Thyroid gland (tissue), 4 donors: ENCODE data around the gene ARMC9. TPM values are rescaled to one million over a fixed set of nuclear protein-coding genes. Genes with fewer than 3 reads are reported as not detected.
A peak's percentile ranks its signal among the peaks of the same experiment; 100 is the strongest.

Experiments
- DNase-seq, 2 donors: peaks; one replicate each; pipeline ENCODE4 v3.0.0-alpha.2; 2019
- H3K27ac ChIP-seq, 3 donors: fragments of 200-600 bp; sonication (generic); 1 replicate in 2 of 3; 2 replicates in 1 of 3; pipeline ENCODE4 v1.5.1; 2016 to 2019; ENCODE audit warnings: mild to moderate bottlenecking in 1 of 3, moderate library complexity in 1 of 3
- H3K27me3 ChIP-seq: fragments of 200-600 bp; sonication (generic); one replicate; pipeline ENCODE4 v1.5.1; 2019
- H3K36me3 ChIP-seq, 2 donors: fragments of 200-600 bp; sonication (generic); one replicate each; pipeline ENCODE4 v1.5.1; 2016 to 2019
- H3K4me1 ChIP-seq, 2 donors: fragments of 200-600 bp; sonication (generic); one replicate each; pipeline ENCODE4 v1.5.1; 2017 to 2019
- H3K4me3 ChIP-seq, 3 donors: fragments of 200-600 bp; sonication (generic); replicated peaks in 1 of 3; 1 replicate in 2 of 3; 2 replicates in 1 of 3; pipeline ENCODE4 v1.5.1; 2016; ENCODE audit warnings: mild to moderate bottlenecking in 1 of 3
- H3K9me3 ChIP-seq: fragments of 200-600 bp; sonication (generic); one replicate; pipeline ENCODE4 v1.5.1; 2017
- CTCF ChIP-seq, 6 experiments: fragments of 200-600 bp in 3 of 6; fragments of 450-650 bp in 3 of 6; sonication (generic) in 3 of 6; IDR thresholded peaks; one replicate each; pipeline ENCODE4 v1.5.1; 2016 to 2019; ENCODE audit warnings: antibody characterized with exemption in 6 of 6, mild to moderate bottlenecking in 2 of 6, inconsistent platforms in 1 of 6, moderate library complexity in 1 of 6
- POLR2A ChIP-seq, 2 donors: fragments of 450-650 bp; IDR thresholded peaks; one replicate each; pipeline ENCODE4 v1.6.1; 2017; ENCODE audit warnings: antibody characterized with exemption in 2 of 2, mild to moderate bottlenecking in 2 of 2, moderate library complexity in 1 of 2
- WGBS, 2 donors: methylation state at CpG; one replicate each; pipeline ENCODE4 v1.1.5; 2017; 5-methylcytosine and 5-hydroxymethylcytosine counted together
- intact Hi-C: fragments of 100-400 bp; cut with DNase I; formaldehyde crosslinking; loops from one replicate; pipeline ENCODE4 v1.15.1; 2023
- total RNA-seq, 4 donors: library from RNA; depleted of rRNA; stranded (reverse); fragments of >200 nt; gene quantifications; one replicate each; pipeline ENCODE4 v1.2.3, GENCODE V29; 2016

ARMC9 gene
- total RNA-seq, 4 donors from 2014 or later: 20.3 to 30.7 (median 28.0) TPM

GRCh38 chr2:231415029-231415428 is 216.6 kb downstream of the ARMC9 start:
- Histone ChIP-seq H3K4me1 (peaks cover 5 to 9% of the 10 kb centered on the region in 2 donors), H3K36me3 (no peaks in the 10 kb centered on the region), H3K27me3 (no peaks in the 10 kb centered on the region), H3K4me3 (no peak overlapping the region), H3K27ac (no peak overlapping the region), H3K9me3 (no peaks in the 10 kb centered on the region)
- TF ChIP-seq POLR2A (IDR thresholded peaks at IDR 0.05): no peak
- no peak for TF ChIP-seq CTCF (IDR thresholded peaks at IDR 0.05)
- DNase-seq: no peak
- intact Hi-C loops: no loop called here

- no peaks in the 10 kb centered on the region for H3K9me3 ChIP-seq
- 36 to 82% methylated on average over 9 to 26 of the region's 26 CpGs for WGBS, 2 donors
- H3K27me3 ChIP-seq: no peaks in the 10 kb centered on the region
- DNase-seq: peak in 1 of 2 donors; percentile 18
- intact Hi-C loops: no loop called here
- TF ChIP-seq CTCF (IDR thresholded peaks at IDR 0.05): no peak
- no peak for TF ChIP-seq POLR2A (IDR thresholded peaks at IDR 0.05)
- H3K4me3 ChIP-seq: no peak overlapping the region
- H3K4me1 ChIP-seq: no peaks in the 10 kb centered on the region
- no peaks in the 10 kb centered on the region for H3K36me3 ChIP-seq
- no peak overlapping the region for H3K27ac ChIP-seq
Measured at GRCh38 chr2:231418820-231419640, 220.6 kb downstream of the ARMC9 start.

- intact Hi-C loops: no loop called here
Measured at GRCh38 chr2:231421051-231421580, 222.7 kb downstream of the ARMC9 start.

GRCh38 chr2:231422056-231422455 is 223.6 kb downstream of the ARMC9 start:
- intact Hi-C loops: no loop called here
- H3K4me1 ChIP-seq: no peaks in the 10 kb centered on the region
- TF ChIP-seq POLR2A (IDR thresholded peaks at IDR 0.05) (no peak), CTCF (IDR thresholded peaks at IDR 0.05) (no peak)
- H3K27ac ChIP-seq: no peak overlapping the region
- no peak for DNase-seq
- H3K36me3 ChIP-seq: no peaks in the 10 kb centered on the region
- no peaks in the 10 kb centered on the region for H3K27me3 ChIP-seq
- no peak overlapping the region for H3K4me3 ChIP-seq
- H3K9me3 ChIP-seq: no peaks in the 10 kb centered on the region
- 82 to 85% methylated on average over 2 of the region's 2 CpGs for WGBS, 2 donors

More at GRCh38 chr2:231421051-231421580, 222.7 kb downstream of the ARMC9 start:
- WGBS, 2 donors: 77 to 80% methylated on average over 9 of the region's 9 CpGs
- TF ChIP-seq CTCF (IDR thresholded peaks at IDR 0.05) (no peak), POLR2A (IDR thresholded peaks at IDR 0.05) (no peak)
- Histone ChIP-seq H3K27ac (no peak overlapping the region), H3K4me3 (no peak overlapping the region), H3K4me1 (no peaks in the 10 kb centered on the region), H3K9me3 (no peaks in the 10 kb centered on the region), H3K36me3 (no peaks in the 10 kb centered on the region), H3K27me3 (no peaks in the 10 kb centered on the region)
- DNase-seq: no peak

- H3K27me3 ChIP-seq: no peaks in the 10 kb centered on the region
- no peaks in the 10 kb centered on the region for H3K9me3 ChIP-seq
- TF ChIP-seq CTCF (IDR thresholded peaks at IDR 0.05) (no peak), POLR2A (IDR thresholded peaks at IDR 0.05) (no peak)
- no peak overlapping the region for H3K4me3 ChIP-seq
- H3K27ac ChIP-seq: no peak overlapping the region
- no peaks in the 10 kb centered on the region for H3K36me3 ChIP-seq
- DNase-seq: no peak
- intact Hi-C loops: no loop called here
- WGBS, 2 donors: 97 to 98% methylated on average over 10 of the region's 10 CpGs
- no peaks in the 10 kb centered on the region for H3K4me1 ChIP-seq
Measured at GRCh38 chr2:231423176-231423575, 224.7 kb downstream of the ARMC9 start.
